Body of pancreas (tissue), 4 donors: ENCODE results near the gene PDCD2L. TPM values are rescaled to one million over a fixed set of nuclear protein-coding genes. Genes with fewer than 3 reads are reported as not detected.

Experiments used
- ATAC-seq: fragments of 150-250 bp; one replicate; pipeline ENCODE4 v1.9.1; 2016
- DNase-seq, 4 donors: peaks; one replicate each; pipeline ENCODE4 v3.0.0-alpha.2; 2019
- H3K27ac ChIP-seq, 4 donors: fragments of 200-600 bp; sonication (generic); 1 replicate in 3 of 4; 2 replicates in 1 of 4; pipeline versions ENCODE4 v1.5.1 to v1.6.1; 2016 to 2019; ENCODE audit warnings: mild to moderate bottlenecking in 1 of 4, mixed read lengths in 1 of 4, moderate library complexity in 1 of 4
- H3K27me3 ChIP-seq, 2 donors: fragments of 200-600 bp; sonication (generic); one replicate each; pipeline ENCODE4 v1.6.0; 2016; ENCODE audit warnings: mild to moderate bottlenecking in 1 of 2
- H3K36me3 ChIP-seq, 2 donors: fragments of 200-600 bp; sonication (generic); replicated peaks in 1 of 2; 2 replicates each; pipeline ENCODE4 v1.5.1; 2016; ENCODE audit warnings: low read depth in 2 of 2; ENCODE audit not compliant: insufficient read depth in 1 of 2
- H3K4me1 ChIP-seq: fragments of 200-600 bp; sonication (generic); one replicate; pipeline ENCODE4 v1.6.0; 2016
- H3K4me3 ChIP-seq, 2 donors: fragments of 200-600 bp; sonication (generic); 1 replicate in 1 of 2; 2 replicates in 1 of 2; pipeline ENCODE4 v1.5.1; 2016 to 2019
- H3K9me3 ChIP-seq, 3 donors: fragments of 200-600 bp; sonication (generic); 1 replicate in 2 of 3; 2 replicates in 1 of 3; pipeline ENCODE4 v1.5.1; 2016
- POLR2A ChIP-seq, 3 donors: fragments of 450-650 bp; IDR thresholded peaks; one replicate each; pipeline ENCODE4 v1.6.1; 2016; ENCODE audit warnings: antibody characterized with exemption in 3 of 3, mild to moderate bottlenecking in 2 of 3
- WGBS, 2 donors: methylation state at CpG; one replicate each; pipeline ENCODE4 v1.1.5; 2017; 5-methylcytosine and 5-hydroxymethylcytosine counted together
- intact Hi-C: fragments of 100-400 bp; cut with DNase I; formaldehyde crosslinking; loops from one replicate; pipeline ENCODE4 v1.15.1; 2023
- total RNA-seq, 2 donors: library from RNA; depleted of rRNA; stranded (reverse); fragments of >200 nt; gene quantifications; one replicate each; pipeline ENCODE4 v1.1.0, GENCODE V29; 2016
- TF ChIP-seq, protein P1 (sequence below), 7 experiments: fragments of 450-650 bp in 4 of 7; fragments of 200-600 bp in 3 of 7; sonication (generic) in 3 of 7; IDR thresholded peaks; one replicate each; pipeline ENCODE4 v1.5.1; 2016 to 2019; ENCODE audit warnings: antibody characterized with exemption in 7 of 7

PDCD2L gene
- total RNA-seq, 2 donors from 2014 or later = 13.2 to 45.5 TPM

DNA sequence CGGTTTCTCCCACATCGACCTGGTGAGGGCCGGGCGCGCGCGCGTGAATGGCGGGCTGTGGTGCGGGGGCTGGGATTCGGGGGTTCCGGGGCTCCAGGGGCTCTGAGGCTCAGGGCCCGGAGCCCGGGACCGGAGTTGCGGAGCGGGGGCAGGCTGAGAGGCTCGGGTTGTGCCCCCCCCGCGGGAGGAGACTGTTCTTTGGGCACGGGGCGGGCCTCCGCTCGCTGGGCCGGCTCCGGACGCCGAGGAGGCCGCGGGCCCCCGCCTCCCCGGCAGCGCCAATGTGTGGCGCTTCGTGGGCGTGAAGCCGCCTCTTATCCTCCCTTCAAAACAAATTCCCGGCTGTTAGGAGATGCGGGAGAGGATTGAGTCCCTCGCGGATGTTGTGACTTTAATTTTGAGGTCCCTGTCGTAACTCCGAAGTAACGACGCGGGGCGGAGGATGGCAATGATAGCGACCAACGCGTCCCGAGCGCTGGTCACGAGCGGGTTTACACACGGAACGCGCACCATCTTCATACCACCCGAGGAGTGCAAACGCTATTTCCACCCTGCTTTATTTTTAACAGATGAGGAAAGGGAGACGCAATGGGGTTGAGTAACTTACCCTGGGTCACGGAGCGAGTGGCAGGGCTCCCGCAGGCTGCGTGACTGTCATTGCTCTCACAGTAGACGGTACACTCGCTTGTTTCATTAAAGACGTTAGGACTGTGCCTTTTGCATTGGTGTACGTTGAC is 24.5 kb downstream of the PDCD2L start:
- intact Hi-C loops = no loop called here
- 0% methylated on average over 11 to 68 of the region's 68 CpGs for WGBS, 2 donors
- DNase-seq = peak in 3 of 4 donors; percentile 17 to 39 (median 37)

DNA sequence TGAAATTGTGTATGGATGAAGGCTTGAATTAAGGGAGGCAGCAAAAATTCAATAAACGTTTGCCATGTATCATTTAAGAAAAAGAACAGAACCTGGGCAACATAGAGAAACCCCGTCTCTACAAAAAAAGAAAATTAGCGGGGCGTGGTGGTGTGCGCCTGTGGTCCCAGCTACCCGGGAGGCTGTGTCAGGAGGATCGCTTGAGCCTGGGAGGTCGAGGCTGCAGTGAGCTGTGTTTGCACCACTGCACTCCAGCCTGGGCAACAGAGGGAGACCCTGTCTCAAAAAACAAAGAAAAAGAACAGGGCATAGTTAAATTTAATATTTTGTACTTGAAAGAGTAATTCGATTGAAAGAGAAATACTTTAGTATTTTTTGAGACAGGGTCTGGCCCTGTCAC is 25.4 kb downstream of the PDCD2L start:
- intact Hi-C loops = no loop called here
- Histone ChIP-seq H3K36me3 (no peaks in the 10 kb centered on the region), H3K4me1 (peaks cover 39% of the 10 kb centered on the region), H3K27ac (no peak overlapping the region), H3K4me3 (no peak overlapping the region), H3K9me3 (no peaks in the 10 kb centered on the region), H3K27me3 (no peaks in the 10 kb centered on the region)
- TF ChIP-seq, protein P1, sequence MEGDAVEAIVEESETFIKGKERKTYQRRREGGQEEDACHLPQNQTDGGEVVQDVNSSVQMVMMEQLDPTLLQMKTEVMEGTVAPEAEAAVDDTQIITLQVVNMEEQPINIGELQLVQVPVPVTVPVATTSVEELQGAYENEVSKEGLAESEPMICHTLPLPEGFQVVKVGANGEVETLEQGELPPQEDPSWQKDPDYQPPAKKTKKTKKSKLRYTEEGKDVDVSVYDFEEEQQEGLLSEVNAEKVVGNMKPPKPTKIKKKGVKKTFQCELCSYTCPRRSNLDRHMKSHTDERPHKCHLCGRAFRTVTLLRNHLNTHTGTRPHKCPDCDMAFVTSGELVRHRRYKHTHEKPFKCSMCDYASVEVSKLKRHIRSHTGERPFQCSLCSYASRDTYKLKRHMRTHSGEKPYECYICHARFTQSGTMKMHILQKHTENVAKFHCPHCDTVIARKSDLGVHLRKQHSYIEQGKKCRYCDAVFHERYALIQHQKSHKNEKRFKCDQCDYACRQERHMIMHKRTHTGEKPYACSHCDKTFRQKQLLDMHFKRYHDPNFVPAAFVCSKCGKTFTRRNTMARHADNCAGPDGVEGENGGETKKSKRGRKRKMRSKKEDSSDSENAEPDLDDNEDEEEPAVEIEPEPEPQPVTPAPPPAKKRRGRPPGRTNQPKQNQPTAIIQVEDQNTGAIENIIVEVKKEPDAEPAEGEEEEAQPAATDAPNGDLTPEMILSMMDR (IDR thresholded peaks at IDR 0.05) = no peak
- TF ChIP-seq POLR2A (IDR thresholded peaks at IDR 0.05) = no peak
- 69 to 74% methylated on average over 9 of the region's 9 CpGs for WGBS, 2 donors
- ATAC-seq (no peak), DNase-seq (no peak)

More for the DNA sequence above, 24.5 kb downstream of the PDCD2L start:
- Histone ChIP-seq H3K27me3 (no peaks in the 10 kb centered on the region), H3K9me3 (no peaks in the 10 kb centered on the region), H3K4me3 (peak overlapping the region; percentile 78 to 95), H3K27ac (peak overlapping the region; percentile 54 to 86 (median 80)), H3K36me3 (no peaks in the 10 kb centered on the region), H3K4me1 (peaks cover 39% of the 10 kb centered on the region)
- no peak for TF ChIP-seq POLR2A (IDR thresholded peaks at IDR 0.05)
- TF ChIP-seq, protein P1 (IDR thresholded peaks at IDR 0.05) = no peak
- ATAC-seq = peak; percentile 61

DNA sequence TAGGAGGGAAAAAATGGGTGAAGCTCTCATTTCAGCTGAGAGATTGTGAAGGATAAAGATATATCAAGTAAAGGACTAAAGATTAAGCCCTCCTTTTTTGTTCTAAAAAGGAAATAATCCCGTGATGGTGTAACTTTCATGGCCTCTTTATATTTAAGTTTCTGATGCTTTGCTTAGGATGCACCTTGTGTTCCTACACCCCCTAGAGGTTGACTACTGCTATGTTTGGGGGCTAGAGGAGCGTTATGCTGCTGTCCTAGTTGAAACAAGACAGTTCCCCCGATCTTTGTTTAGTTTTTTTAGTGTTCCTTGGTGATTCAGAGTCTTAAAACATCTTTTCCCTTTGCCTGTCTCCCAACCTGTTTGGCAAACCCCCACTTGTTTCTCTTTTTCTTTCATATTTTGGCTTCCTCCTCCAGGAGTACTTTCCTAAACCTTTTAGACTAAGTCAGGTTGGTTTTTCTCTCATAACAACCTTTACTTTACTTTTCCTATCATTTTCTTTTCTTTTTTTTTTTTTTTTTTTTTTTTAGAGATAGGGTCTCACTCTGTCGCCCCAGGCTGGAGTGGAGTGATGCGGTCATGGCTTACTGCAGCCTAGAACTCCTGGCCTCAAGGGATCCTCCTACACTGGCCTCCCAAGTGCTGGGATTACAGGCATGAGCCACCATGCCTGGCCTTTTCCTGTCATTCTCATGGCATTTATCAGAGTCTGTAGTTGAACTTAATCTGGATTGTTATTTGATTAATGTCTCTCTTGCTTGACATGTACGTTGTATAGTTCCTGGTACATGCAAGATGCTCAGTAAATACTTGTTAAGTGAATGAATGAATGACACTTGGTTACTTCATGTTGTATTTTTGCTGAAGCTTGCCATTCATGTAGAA is 26.8 kb downstream of the PDCD2L start:
- Histone ChIP-seq H3K9me3 (no peaks in the 10 kb centered on the region), H3K4me1 (peaks cover 39% of the 10 kb centered on the region), H3K27me3 (no peaks in the 10 kb centered on the region), H3K4me3 (no peak overlapping the region), H3K36me3 (peaks cover 0 to 4% of the 10 kb centered on the region in 2 donors), H3K27ac (no peak overlapping the region)
- intact Hi-C loops = no loop called here
- DNase-seq (peak in 1 of 4 donors; percentile 11), ATAC-seq (no peak)
- WGBS, 2 donors = 32 to 37% methylated on average over 6 of the region's 6 CpGs
- TF ChIP-seq, protein P1 (IDR thresholded peaks at IDR 0.05) = peak in 6 of 7 experiments; percentile 31 to 48 (median 35)
- TF ChIP-seq POLR2A (IDR thresholded peaks at IDR 0.05) = no peak

DNA sequence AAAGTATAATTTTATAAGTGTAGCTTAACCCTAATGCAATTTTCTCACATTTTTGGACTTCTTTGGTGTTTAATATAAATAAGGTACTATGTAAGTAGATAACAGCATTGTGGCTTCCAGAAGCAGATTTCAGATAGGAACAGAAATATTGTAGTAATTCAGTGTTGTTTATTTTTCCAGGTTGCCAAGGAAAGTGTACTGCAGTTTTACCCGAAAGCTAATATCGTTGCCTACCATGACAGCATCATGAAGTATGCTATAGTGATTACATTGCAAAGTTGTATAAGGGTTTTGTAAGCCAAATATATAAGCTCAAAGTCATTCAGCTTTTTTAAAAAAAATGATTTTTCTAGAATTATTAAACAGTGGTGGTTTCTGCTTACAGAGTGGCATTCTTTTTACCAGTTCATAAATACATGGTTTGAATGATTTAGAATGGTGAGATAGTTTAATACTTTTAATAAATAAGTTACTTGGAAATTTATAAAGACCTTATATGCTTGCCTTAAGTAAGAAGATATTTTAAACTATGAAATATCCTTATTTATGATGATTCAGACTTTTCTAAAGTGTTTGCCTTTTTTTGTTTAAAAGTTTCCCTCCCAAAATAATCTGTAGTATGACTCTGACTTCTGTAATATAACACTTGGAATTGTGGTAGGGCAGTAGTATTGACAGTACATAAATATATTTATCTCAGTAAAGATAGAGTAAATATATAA is 27.6 kb downstream of the PDCD2L start:
- ATAC-seq = no peak
- H3K27ac ChIP-seq = no peak overlapping the region
- H3K4me3 ChIP-seq = no peak overlapping the region
- no peak for TF ChIP-seq POLR2A (IDR thresholded peaks at IDR 0.05)
- TF ChIP-seq, protein P1 (IDR thresholded peaks at IDR 0.05) = no peak
- H3K9me3 ChIP-seq = no peaks in the 10 kb centered on the region
- H3K27me3 ChIP-seq = no peaks in the 10 kb centered on the region
- intact Hi-C loops = no loop called here
- peaks cover 39% of the 10 kb centered on the region for H3K4me1 ChIP-seq
- WGBS, 2 donors = 36 to 43% methylated on average over 2 of the region's 2 CpGs
- peaks cover 0 to 9% of the 10 kb centered on the region in 2 donors for H3K36me3 ChIP-seq
- DNase-seq = no peak
